Measurements from ENCODE around the gene MRPL53.
"Not testable (repeated sequence)": the region's sequence is repeated elsewhere in the genome, so short reads cannot be mapped to it uniquely, and the experiment has no call there.

The MRPL53 gene

GRCh38 chr2:74481431-74481830, 9.0 kb upstream of the MRPL53 start:
- no peak for DNase-seq

DNA sequence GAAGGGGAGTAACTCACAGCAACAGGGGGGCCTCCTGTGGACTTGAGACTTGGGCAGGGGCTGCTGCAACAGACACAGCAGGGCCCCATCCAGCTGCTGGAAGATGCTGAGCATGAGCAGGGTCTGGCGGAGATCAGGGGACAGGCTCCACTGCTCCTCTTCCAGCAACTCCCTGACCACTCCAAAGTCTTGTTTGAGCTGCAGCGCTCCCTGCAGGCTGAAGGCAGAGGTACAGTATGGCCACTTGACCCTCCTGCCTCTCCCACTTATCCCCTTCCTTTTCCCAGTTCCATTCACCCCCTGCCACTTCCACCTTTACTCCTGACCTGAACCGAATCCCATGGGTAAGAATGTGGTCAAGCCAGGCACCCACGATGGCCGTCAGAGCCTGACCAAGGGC, 2.4 kb upstream of the MRPL53 start:
- no peak for DNase-seq

DNA sequence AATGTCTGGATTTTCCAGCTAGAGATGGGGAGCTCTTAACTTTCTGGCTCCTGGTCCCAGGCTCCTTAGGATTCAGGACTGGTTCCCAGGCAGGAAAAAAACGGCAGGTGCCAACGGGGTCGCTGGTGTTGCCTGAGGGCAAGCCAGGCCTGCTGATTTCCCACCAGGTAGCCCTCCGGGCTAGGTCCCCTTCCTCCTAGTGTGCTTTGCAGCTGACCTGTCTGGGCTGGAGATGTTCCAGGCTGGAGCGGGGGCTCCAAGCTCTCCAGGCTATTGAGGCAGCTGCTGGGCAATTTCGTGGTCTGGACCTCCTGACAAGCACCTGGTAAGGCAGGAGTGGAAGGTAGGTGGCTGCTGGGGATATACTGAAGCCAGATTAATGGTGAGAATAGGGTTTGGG, 2.0 kb upstream of the MRPL53 start:
- no peak for DNase-seq

DNA sequence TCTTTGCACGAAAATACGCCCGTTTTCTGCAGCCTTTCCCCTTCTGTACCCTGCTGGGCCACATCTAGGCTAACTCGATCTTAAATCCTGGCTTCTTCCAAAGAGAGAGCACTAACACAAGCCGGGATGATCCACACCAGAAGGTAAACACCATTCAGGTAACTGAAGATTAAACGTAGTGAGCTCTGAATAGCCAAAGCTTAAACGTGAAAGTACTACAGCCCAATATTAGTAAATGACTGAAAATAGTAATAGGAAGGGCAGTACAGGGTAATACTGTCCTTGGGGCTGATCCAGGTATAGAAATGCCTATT, 422 bp upstream of the MRPL53 start:
- no peak for DNase-seq

DNA sequence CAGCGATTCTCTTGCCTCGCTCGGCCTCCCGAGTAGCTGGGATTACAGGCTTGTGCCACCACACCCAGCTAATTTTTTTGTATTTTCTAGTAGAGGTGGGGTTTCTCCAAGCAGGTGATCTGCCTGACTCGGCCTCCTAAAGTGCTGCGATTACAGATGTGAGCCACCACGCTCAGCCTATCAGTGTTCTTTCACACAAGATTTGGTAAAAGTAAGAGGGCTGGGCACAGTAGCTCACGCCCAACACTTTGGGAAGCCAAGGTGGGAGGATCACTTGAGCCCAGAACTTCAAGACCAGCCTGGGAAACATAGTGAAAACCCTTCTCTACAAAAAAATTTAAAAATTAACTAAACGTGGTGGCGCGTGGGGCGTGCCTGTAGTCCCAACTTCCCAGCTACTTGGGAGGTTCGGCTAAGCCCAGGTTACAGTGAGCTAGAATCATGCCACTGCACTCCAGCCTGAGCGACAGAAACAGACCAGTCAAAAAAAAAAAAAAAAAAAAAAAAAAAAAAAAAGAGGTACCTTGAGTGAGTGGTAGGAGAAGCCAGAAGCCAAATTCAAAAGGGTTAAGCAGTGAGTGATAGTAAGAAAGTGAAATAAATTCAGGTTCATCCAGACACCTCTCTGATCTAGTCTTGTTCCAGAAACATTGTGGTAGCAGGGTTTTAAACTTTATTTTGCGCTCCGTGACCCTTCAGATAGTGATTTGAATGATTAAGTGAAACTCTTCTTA, 981 bp downstream of the MRPL53 start:
- no peak for DNase-seq

- not testable (repeated sequence) for DNase-seq
Observed at GRCh38 chr2:74470742-74471141, 1.7 kb downstream of the MRPL53 start.

GRCh38 chr2:74464406-74464805, 8.1 kb downstream of the MRPL53 start:
- no peak for DNase-seq

GRCh38 chr2:74462786-74463105, 9.7 kb downstream of the MRPL53 start:
- no peak for DNase-seq

GRCh38 chr2:74462054-74462785, 10.3 kb downstream of the MRPL53 start:
- no peak for DNase-seq

GRCh38 chr2:74461187-74462053, 11.1 kb downstream of the MRPL53 start:
- no peak for DNase-seq

DNA sequence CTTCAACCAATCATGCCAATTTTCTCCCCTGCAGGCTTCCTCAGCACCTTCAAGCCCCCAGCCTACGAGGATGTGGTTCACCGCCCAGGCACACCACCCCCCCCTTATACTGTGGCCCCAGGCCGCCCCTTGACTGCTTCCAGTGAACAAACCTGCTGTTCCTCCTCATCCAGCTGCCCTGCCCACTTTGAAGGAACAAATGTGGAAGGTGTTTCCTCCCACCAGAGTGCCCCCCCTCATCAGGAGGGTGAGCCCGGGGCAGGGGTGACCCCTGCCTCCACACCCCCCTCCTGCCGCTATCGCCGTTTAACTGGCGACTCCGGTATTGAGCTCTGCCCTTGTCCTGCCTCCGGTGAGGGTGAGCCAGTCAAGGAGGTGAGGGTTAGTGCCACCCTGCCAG, 12.3 kb downstream of the MRPL53 start:
- not testable (repeated sequence) for DNase-seq

DNA sequence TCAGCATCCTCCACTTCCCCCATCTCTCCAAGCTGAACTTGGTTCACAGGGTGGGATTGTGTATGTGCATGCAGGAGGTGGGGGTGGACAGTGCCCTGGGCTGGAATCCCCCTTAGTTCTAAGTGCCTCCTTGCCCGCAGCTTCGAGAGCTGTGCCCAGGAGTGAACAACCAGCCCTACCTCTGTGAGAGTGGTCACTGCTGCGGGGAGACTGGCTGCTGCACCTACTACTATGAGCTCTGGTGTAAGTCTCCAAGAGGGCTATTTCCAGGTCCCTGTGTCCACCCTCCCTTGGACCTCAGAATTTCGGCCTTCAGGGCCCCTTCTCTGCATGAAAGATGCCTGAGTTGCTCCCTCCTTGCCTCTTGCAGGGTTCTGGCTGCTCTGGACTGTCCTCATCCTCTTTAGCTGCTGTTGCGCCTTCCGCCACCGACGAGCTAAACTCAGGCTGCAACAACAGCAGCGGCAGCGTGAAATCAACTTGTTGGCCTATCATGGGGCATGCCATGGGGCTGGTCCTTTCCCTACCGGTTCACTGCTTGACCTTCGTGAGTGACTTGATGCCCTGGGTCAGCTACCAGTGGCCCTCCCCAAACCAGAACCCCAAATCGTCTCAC, 12.9 kb downstream of the MRPL53 start:
- DNase-seq, result not testable (repeated sequence)

DNA sequence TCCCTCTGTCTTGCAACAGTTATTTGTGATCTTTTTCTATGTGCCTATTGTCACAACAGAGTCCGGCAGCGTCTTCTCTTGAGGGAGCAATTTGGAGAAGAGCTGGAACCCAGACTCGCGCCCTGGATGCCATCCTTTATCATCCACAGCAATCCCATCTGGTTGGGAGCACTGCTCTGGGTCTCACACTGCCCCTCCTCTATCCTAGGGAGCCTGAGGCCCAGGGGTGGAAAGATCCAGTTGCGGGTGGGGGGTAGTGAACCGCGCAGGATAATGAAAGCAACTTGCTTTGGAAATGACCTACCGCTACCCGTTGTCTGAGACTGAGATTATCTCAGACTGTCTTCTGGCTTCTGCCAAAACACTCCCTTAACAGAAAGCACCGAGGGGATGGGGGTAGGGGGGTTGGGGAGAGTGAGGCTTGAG, 13.5 kb downstream of the MRPL53 start:
- DNase-seq, result no peak

DNA sequence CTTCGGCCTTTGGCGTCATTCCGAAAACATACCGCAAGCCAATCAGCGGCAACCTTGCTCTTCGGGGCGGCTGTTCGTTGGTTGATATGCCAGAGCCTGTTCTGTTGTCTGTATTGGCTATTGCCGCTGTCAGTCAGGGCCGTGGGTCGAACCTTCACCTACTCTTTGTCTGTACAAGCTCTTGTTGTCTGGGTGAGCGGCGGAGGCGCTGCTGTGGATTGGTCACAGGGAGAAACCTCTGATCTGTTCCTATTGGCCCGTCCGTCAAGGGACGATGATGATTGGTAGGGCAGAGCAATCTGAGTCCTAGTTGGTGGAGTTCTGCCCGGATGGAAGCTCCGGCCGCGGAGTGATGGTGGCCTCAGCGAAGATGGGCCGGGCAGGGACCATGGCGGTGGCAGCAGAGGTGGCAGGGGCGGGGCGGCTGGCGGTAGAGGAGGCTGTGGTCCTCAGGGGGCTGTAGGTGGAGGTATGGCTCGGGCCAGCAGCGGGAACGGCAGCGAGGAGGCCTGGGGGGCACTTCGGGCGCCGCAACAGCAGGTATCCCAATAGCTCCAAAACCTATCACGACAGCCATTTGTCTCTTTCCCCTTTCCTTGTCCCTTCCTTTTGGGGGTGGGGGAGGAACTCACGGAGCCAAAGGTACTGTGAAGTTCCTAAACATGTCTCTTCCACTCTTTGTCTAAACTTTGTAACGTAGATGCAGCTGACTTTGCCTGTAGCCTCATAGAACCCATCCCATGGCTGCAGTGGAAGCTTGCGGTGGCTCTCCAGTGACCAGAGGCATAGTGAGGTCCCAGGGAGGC, 14.1 kb downstream of the MRPL53 start, which contains the start of gene WBP1:
TSS of gene WBP1 (plus strand) at position 307 of the 806 bp plus-strand sequence. CDS start at position 472, 165 bp downstream.
- DNase-seq, result peak; percentile 100

GRCh38 chr2:74457549-74458131, 14.8 kb downstream of the MRPL53 start:
- peak; percentile 85 for DNase-seq

GRCh38 chr2:74457129-74457548, 15.3 kb downstream of the MRPL53 start:
- DNase-seq, result no peak

DNA sequence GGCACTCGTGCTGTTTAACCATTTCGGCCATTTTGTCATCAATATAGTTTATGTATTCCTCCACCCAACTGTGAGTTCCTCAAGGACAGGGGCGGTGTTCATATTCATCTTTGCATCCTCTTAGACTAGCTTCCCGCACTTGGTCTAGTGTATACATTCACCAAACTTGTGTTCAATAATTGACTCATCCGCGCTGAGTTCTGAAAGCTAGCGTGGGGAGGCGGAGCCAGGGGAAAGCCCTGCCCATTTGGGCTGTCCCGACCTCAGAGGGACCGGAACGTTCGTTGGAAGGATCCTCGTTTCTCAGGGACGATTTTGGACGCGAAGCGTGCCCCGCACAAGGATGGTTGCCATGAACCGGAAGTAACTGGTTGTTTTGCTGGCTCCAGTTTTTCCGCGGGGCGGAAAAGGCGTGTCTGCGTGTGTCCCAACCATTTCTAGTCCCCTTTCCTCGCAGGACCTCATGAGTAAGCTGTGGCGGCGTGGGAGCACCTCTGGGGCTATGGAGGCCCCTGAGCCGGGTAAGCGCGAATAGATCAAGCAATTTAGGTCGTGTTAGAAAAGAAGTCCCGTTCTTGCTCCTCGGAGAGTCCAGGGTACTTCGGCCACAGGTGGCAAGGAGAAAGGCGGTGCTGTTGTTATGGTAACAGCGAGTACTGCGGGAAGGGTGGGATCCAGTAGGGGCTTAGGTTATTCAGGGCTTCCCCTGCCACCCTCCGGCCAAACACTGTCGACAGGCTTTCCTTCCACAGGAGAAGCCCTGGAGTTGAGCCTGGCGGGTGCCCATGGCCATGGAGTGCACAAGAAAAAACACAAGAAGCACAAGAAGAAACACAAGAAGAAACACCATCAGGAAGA, 17.6 kb downstream of the MRPL53 start, which contains the start of gene INO80B:
TSS of gene INO80B (plus strand) at position 434 of the 858 bp plus-strand sequence. CDS start at position 464, 30 bp downstream.
- peak; percentile 99 for DNase-seq

DNA sequence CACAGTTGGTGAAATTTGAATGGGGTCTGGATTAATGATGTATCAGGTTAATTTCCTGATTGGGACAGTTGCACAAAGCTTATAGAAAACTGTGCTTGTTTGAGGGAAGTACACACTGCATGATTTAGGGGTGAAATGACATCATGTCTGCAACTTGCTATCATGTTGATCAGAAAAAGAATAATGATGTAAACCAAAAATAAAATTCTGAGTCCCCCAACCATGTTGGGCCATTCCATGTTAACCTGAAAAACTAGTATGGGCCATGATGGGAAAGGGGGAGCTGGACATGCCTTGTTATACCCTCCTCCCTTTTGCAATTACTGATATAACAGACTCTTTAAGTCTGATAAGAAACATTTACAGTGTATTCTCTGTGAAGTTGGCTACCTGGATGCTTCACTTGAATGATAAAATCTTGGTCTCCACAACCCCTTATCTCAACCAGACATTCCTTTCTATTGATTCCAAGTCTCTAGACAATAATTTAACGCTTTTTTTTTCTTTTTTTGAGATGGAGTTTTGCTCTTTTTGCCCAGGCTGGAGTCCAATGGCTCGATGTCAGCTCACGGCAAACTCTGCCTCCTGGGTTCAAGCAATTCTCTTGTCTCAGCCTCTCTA, 21.8 kb downstream of the MRPL53 start:
- DNase-seq, result no peak

- no peak for DNase-seq
Observed at GRCh38 chr2:74448771-74449170, 23.7 kb downstream of the MRPL53 start.

Measured in CD4-positive, alpha-beta T cell treated with Interleukin-4 for 4 hours (primary cell).